Naive thymus-derived CD4-positive, alpha-beta T cell (primary cell): ENCODE measurements around the gene FAM13A. TPM values are rescaled to one million over a fixed set of nuclear protein-coding genes. Genes with fewer than 3 reads are reported as not detected.
A peak's percentile ranks its signal among the peaks of the same experiment; 100 is the strongest.

Source experiments
- ATAC-seq: fragments of 150-1000 bp; cut with Tn5 transposase; 2 replicates; pipeline ENCODE4 v1.10.0; 2021; ENCODE audit warnings: mild to moderate bottlenecking, moderate library complexity
- CTCF ChIA-PET: fragments of 350-600 bp; sonication (Branson Sonifier 250); formaldehyde crosslinking; loops from one replicate; lab custom pipeline; 2021; ENCODE audit warnings: antibody characterized with exemption; lab: Charles Lee
- POLR2A ChIA-PET: fragments of 350-600 bp; sonication (Branson Sonifier 250); formaldehyde crosslinking; loops from one replicate; lab custom pipeline; 2021; ENCODE audit warnings: antibody characterized with exemption, inconsistent platforms; lab: Charles Lee
- DNase-seq, 9 donors: peaks; one replicate each; pipeline versions ENCODE4 v3.0.0 to v3.0.0-alpha.2; 2020 to 2022; ENCODE audit warnings: mixed read lengths in 1 of 9
- H3K27ac ChIP-seq: one replicate; pipeline ENCODE4 v1.7.0; 2013; ENCODE audit warnings: mild to moderate bottlenecking, low read depth, low read length, moderate library complexity
- H3K27me3 ChIP-seq, 2 donors: one replicate each; pipeline ENCODE4 v1.7.0; 2013; ENCODE audit warnings: low read length in 2 of 2, mild to moderate bottlenecking in 2 of 2, moderate library complexity in 2 of 2; ENCODE audit not compliant: control insufficient read depth in 2 of 2, insufficient read depth in 2 of 2
- H3K36me3 ChIP-seq, 3 experiments: 1 replicate in 2 of 3; 2 replicates in 1 of 3; pipeline ENCODE4 v1.7.0; 2013; ENCODE audit warnings: low read length in 3 of 3, mild to moderate bottlenecking in 3 of 3, moderate library complexity in 1 of 3; ENCODE audit not compliant: insufficient read depth in 3 of 3, control insufficient read depth in 2 of 3
- H3K4me1 ChIP-seq, 2 donors: one replicate each; pipeline ENCODE4 v1.7.0; 2013; ENCODE audit warnings: low read length in 2 of 2, mild to moderate bottlenecking in 2 of 2, moderate library complexity in 1 of 2; ENCODE audit not compliant: control insufficient read depth in 2 of 2, insufficient read depth in 2 of 2
- H3K4me3 ChIP-seq: 2 replicates; pipeline ENCODE4 v1.7.0; 2013; ENCODE audit warnings: mild to moderate bottlenecking, low read length
- H3K9me3 ChIP-seq, 3 experiments: 1 replicate in 2 of 3; 2 replicates in 1 of 3; pipeline ENCODE4 v1.7.0; 2013; ENCODE audit warnings: low read length in 3 of 3; ENCODE audit not compliant: control insufficient read depth in 2 of 3
- H3K27ac Mint-ChIP-seq, 9 donors: one replicate each; pipeline ENCODE4 v1.8.0; 2020 to 2022; ENCODE audit warnings: mixed read lengths in 9 of 9, mild to moderate bottlenecking in 8 of 9, moderate library complexity in 5 of 9, inconsistent platforms in 2 of 9
- H3K27me3 Mint-ChIP-seq, 5 donors: one replicate each; pipeline ENCODE4 v1.8.0; 2021 to 2022; ENCODE audit warnings: mixed read lengths in 5 of 5, mild to moderate bottlenecking in 1 of 5
- H3K36me3 Mint-ChIP-seq, 5 donors: one replicate each; pipeline ENCODE4 v1.8.0; 2020 to 2022; ENCODE audit warnings: mixed read lengths in 5 of 5, mild to moderate bottlenecking in 3 of 5, inconsistent platforms in 1 of 5
- H3K4me1 Mint-ChIP-seq, 7 donors: one replicate each; pipeline ENCODE4 v1.8.0; 2020 to 2022; ENCODE audit warnings: mixed read lengths in 7 of 7, mild to moderate bottlenecking in 3 of 7, inconsistent platforms in 1 of 7
- H3K4me3 Mint-ChIP-seq, 10 donors: one replicate each; pipeline ENCODE4 v1.8.0; 2020 to 2022; ENCODE audit warnings: mild to moderate bottlenecking in 10 of 10, mixed read lengths in 10 of 10, moderate library complexity in 6 of 10, inconsistent platforms in 2 of 10
- H3K9me3 Mint-ChIP-seq, 11 donors: one replicate each; pipeline ENCODE4 v1.8.0; 2020 to 2022; ENCODE audit warnings: mixed read lengths in 11 of 11, mild to moderate bottlenecking in 4 of 11, inconsistent platforms in 1 of 11, moderate library complexity in 1 of 11
- intact Hi-C, 2 donors: fragments of 100-400 bp; cut with micrococcal nuclease; formaldehyde crosslinking; loops; one replicate each; pipeline ENCODE4 v1.15.1; 2023
- polyA plus RNA-seq, 2 donors: library from polyadenylated mRNA; unstranded; fragments of 300-500 nt; fragmentation: Illumina TruSeq; gene quantifications; one replicate each; pipeline ENCODE4 v1.2.3, GENCODE V29; 2021
- total RNA-seq, 6 experiments: library from RNA in 5 of 6; stranded (reverse) in 5 of 6; gene quantifications; 1 replicate in 5 of 6; 2 replicates in 1 of 6; pipeline ENCODE4 v1.2.3 and lab custom pipeline; 2021 to 2026

Gene FAM13A
- total and polyA plus RNA-seq, 7 experiments from 2014 or later, result 4.5 to 60.4 (median 10.2) TPM

DNA sequence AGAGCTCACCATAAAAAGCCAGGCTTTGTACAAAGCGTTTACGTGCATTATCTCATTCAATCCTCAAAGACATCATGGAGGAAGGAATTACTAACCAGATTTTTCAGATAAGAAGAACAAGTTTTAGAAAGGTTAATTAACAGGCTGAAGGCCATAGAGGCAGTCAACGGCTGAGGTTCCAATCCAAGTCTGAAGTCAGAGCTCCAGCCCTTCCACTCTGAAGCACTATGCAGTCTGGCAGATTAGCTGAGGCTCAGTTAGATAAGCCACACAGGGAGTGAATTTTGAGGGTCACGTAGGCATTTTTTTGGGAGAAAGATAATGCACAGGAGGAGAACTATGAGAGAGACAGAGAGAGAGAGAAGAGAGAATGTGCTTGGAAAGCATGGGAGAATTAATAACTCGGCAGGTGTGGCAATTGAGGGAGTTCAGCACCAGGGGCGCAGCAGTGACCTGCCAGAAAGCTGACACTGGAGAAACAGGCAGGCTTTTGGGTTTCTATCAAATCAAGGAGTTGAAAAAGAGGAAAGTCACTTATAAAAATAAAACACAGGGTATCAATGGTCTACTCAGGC, 242.9 kb downstream of the FAM13A start:
- peak overlapping the region in 2 of 9 donors; percentile 42 to 53 for H3K27ac Mint-ChIP-seq
- intact Hi-C loops, result no loop called here
- Histone ChIP-seq H3K9me3 (no peaks in the 10 kb centered on the region), H3K27ac (no peak overlapping the region), H3K27me3 (no peaks in the 10 kb centered on the region), H3K36me3 (peaks cover 0 to 7% (median 0%) of the 10 kb centered on the region in 3 experiments), H3K4me1 (peaks cover 0 to 9% of the 10 kb centered on the region in 2 donors), H3K4me3 (no peak overlapping the region)
- H3K27me3 Mint-ChIP-seq, result peaks cover 0 to 10% (median 6%) of the 10 kb centered on the region in 5 donors
- H3K9me3 Mint-ChIP-seq, result no peaks in the 10 kb centered on the region
- peaks cover 0 to 82% (median 21%) of the 10 kb centered on the region in 7 donors for H3K4me1 Mint-ChIP-seq
- peaks cover 0 to 25% (median 0%) of the 10 kb centered on the region in 5 donors for H3K36me3 Mint-ChIP-seq
- peak overlapping the region in 2 of 10 donors; percentile 23 to 42 for H3K4me3 Mint-ChIP-seq
- ATAC-seq (no peak), DNase-seq (no peak)
- CTCF ChIA-PET, result interaction anchor here (0.6 kb wide), 1 partner anchor 228 kb away, joined by 7 read pairs; no protein-coding TSS in a partner anchor
- POLR2A ChIA-PET, result no interaction called here

DNA sequence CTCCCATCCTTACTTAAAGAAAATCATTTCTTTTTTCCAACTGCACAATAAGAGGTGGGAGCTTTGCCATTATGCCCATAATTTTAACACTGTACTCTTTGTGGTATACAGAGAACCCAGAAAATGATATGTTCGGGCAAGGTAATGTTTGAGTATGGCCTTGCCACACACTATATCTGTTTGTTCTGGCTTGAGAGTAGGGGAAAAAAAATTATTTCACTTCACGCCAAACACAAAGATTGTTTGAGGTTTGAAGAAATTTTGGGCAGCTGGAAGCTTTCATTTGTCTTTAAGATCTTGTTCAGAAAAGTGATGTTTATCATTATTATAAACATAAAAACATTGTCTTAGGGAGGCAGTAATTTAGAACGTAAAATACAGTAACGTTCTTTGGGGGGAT, 244.0 kb downstream of the FAM13A start:
- DNase-seq (no peak), ATAC-seq (no peak)
- Histone ChIP-seq H3K9me3 (no peaks in the 10 kb centered on the region), H3K27me3 (no peaks in the 10 kb centered on the region), H3K27ac (no peak overlapping the region), H3K4me3 (no peak overlapping the region), H3K4me1 (no peaks in the 10 kb centered on the region), H3K36me3 (peaks cover 0 to 7% (median 0%) of the 10 kb centered on the region in 3 experiments)
- Mint-ChIP-seq H3K9me3 (no peaks in the 10 kb centered on the region), H3K4me1 (peaks cover 0 to 81% (median 20%) of the 10 kb centered on the region in 7 donors), H3K27ac (no peak overlapping the region), H3K27me3 (peaks cover 0 to 12% (median 6%) of the 10 kb centered on the region in 5 donors), H3K36me3 (peaks cover 0 to 25% (median 0%) of the 10 kb centered on the region in 5 donors), H3K4me3 (no peak overlapping the region)
- CTCF ChIA-PET, result no interaction called here
- POLR2A ChIA-PET, result interaction anchor here (0.5 kb wide), 1 partner anchor 207 kb away, joined by 3 read pairs; no protein-coding TSS in a partner anchor
- intact Hi-C loops, result no loop called here

DNA sequence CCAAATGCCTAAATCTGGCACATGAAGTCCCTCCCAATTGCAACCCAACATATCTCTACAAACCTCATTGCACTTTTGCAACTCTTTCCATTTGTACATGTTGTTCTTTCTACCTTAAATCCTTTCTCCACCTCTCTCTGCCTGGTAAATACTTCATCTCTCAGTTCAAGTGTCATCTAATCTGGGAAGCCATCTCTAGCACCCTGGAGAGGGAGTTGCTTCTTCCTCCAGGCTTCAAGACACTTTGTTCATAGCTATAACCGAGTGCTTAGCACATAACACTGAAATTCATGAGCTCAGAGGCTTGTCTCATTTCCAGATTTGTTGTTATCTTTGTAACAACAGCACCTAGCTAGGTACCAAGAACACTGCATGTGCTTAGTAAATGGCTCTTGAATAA, 244.6 kb downstream of the FAM13A start:
- CTCF ChIA-PET, result interaction anchor here (0.6 kb wide), 1 partner anchor 352 kb away, joined by 3 read pairs; no protein-coding TSS in a partner anchor
- intact Hi-C loops, result no loop called here
- POLR2A ChIA-PET, result interaction anchor here (0.5 kb wide), 1 partner anchor 207 kb away, joined by 3 read pairs; no protein-coding TSS in a partner anchor
- no peaks in the 10 kb centered on the region for H3K4me1 ChIP-seq
- DNase-seq, result no peak
- H3K27ac ChIP-seq, result no peak overlapping the region
- H3K9me3 Mint-ChIP-seq, result no peaks in the 10 kb centered on the region
- no peak for ATAC-seq
- no peaks in the 10 kb centered on the region for H3K27me3 ChIP-seq
- no peak overlapping the region for H3K4me3 ChIP-seq
- H3K4me1 Mint-ChIP-seq, result peaks cover 0 to 82% (median 20%) of the 10 kb centered on the region in 7 donors
- peaks cover 0 to 13% (median 6%) of the 10 kb centered on the region in 5 donors for H3K27me3 Mint-ChIP-seq
- H3K36me3 Mint-ChIP-seq, result peaks cover 0 to 25% (median 0%) of the 10 kb centered on the region in 5 donors
- H3K4me3 Mint-ChIP-seq, result peak overlapping the region in 1 of 10 donors; percentile 22
- H3K27ac Mint-ChIP-seq, result peak overlapping the region in 1 of 9 donors; percentile 36
- H3K36me3 ChIP-seq, result peaks cover 0 to 7% (median 0%) of the 10 kb centered on the region in 3 experiments
- H3K9me3 ChIP-seq, result no peaks in the 10 kb centered on the region

DNA sequence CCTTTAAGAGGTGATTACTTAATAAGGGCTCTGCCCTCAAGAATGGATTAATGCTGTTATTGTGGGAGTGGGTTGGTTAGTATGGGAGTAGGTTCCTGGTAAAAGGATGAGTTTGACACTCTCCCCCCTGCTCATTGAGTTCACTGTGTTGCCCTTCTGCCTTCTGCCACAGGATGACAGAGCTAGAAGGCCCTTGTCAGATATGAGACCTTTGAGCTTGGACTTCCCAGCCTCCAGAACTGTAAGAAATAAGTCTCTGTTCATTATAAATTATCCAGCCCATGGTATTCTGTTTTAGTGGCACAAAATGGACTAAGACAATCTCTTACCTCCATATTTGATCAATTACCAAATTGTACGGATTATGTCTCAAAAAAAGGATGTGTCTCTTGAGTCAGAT, 245.1 kb downstream of the FAM13A start:
- no peak for ATAC-seq
- peaks cover 0 to 18% (median 6%) of the 10 kb centered on the region in 5 donors for H3K27me3 Mint-ChIP-seq
- H3K36me3 Mint-ChIP-seq, result peaks cover 0 to 30% (median 0%) of the 10 kb centered on the region in 5 donors
- Histone ChIP-seq H3K36me3 (peaks cover 0 to 7% (median 0%) of the 10 kb centered on the region in 3 experiments), H3K4me1 (no peaks in the 10 kb centered on the region), H3K9me3 (no peaks in the 10 kb centered on the region), H3K27ac (no peak overlapping the region), H3K4me3 (no peak overlapping the region), H3K27me3 (no peaks in the 10 kb centered on the region)
- H3K4me3 Mint-ChIP-seq, result no peak overlapping the region
- POLR2A ChIA-PET, result no interaction called here
- intact Hi-C loops, result no loop called here
- peaks cover 0 to 85% (median 19%) of the 10 kb centered on the region in 7 donors for H3K4me1 Mint-ChIP-seq
- no peaks in the 10 kb centered on the region for H3K9me3 Mint-ChIP-seq
- peak overlapping the region in 1 of 9 donors; percentile 1 for H3K27ac Mint-ChIP-seq
- DNase-seq, result no peak
- CTCF ChIA-PET, result interaction anchor here (0.6 kb wide), 1 partner anchor 352 kb away, joined by 3 read pairs; no protein-coding TSS in a partner anchor

DNA sequence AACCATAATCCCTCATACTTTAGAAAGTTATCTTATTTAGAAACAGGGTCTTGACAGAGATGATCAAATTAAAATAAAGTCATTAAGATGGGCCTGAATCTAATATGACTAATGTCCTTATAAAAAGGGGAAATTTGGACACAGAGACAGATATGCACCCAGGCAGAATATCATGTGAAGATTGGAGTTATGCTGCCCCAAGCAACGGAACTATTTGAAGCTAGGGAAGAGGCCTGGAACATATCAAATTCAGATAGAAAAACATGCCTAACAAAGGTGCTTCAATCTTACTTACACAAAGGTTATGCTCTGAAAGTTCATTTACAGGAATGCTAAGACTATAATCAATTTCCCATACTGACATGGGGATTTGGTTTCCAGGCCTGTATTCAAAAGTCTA, 246.7 kb downstream of the FAM13A start:
- peaks cover 0 to 28% (median 0%) of the 10 kb centered on the region in 5 donors for H3K36me3 Mint-ChIP-seq
- Histone ChIP-seq H3K36me3 (peaks cover 0 to 7% (median 0%) of the 10 kb centered on the region in 3 experiments), H3K27ac (no peak overlapping the region), H3K9me3 (no peaks in the 10 kb centered on the region), H3K4me3 (no peak overlapping the region), H3K27me3 (no peaks in the 10 kb centered on the region), H3K4me1 (no peaks in the 10 kb centered on the region)
- no peak overlapping the region for H3K4me3 Mint-ChIP-seq
- ATAC-seq (no peak), DNase-seq (no peak)
- H3K27ac Mint-ChIP-seq, result peak overlapping the region in 1 of 9 donors; percentile 63
- H3K4me1 Mint-ChIP-seq, result peaks cover 0 to 89% (median 12%) of the 10 kb centered on the region in 7 donors
- intact Hi-C loops, result no loop called here
- POLR2A ChIA-PET, result no interaction called here
- CTCF ChIA-PET, result interaction anchor here (1.3 kb wide), 1 partner anchor 8 kb away, joined by 3 read pairs; no protein-coding TSS in a partner anchor
- H3K27me3 Mint-ChIP-seq, result peaks cover 0 to 20% (median 0%) of the 10 kb centered on the region in 5 donors
- H3K9me3 Mint-ChIP-seq, result no peaks in the 10 kb centered on the region

DNA sequence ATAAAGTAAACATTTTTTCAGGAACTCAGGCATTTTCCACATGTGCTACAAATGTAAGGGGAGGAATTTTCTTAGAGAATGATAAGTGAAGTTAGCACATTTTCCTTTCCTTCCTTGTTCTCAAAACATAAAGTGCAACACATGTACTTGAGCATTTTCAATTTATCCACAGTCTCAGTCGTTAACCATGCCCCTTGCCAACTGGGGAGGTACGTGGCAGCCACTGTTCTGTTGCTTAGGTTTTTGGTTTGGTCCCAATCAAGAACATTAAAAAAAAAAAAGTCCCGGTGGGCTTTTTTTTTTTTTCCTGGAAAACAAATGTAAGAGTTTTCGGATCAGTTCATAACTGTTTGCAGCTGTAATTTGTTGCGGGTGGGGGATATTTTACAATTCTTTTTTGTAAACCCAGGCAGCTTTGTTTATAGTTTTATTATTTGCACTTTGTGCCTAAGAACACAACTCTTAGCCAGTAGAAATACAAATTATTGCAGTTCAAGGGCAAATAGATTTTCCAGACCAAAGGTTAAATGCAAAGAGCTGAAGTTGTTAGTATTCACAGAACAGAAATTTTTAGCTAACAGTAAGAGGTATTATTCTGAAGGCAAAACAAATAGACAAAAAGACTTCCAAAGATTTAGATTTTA, 247.3 kb downstream of the FAM13A start:
- intact Hi-C loops, result no loop called here
- H3K4me1 Mint-ChIP-seq, result peaks cover 0 to 89% (median 12%) of the 10 kb centered on the region in 7 donors
- no peaks in the 10 kb centered on the region for H3K9me3 ChIP-seq
- no peaks in the 10 kb centered on the region for H3K27me3 ChIP-seq
- H3K36me3 ChIP-seq, result peaks cover 0 to 7% (median 0%) of the 10 kb centered on the region in 3 experiments
- H3K4me3 Mint-ChIP-seq, result peak overlapping the region in 1 of 10 donors; percentile 14
- H3K4me3 ChIP-seq, result no peak overlapping the region
- H3K27ac ChIP-seq, result no peak overlapping the region
- DNase-seq (no peak), ATAC-seq (no peak)
- peaks cover 0 to 28% (median 0%) of the 10 kb centered on the region in 5 donors for H3K36me3 Mint-ChIP-seq
- peaks cover 0 to 18% (median 0%) of the 10 kb centered on the region in 5 donors for H3K27me3 Mint-ChIP-seq
- no peaks in the 10 kb centered on the region for H3K4me1 ChIP-seq
- CTCF ChIA-PET, result interaction anchor here (0.8 to 1.3 kb wide), 2 partner anchors 9 to 212 kb away, joined by 3 to 4 read pairs; no protein-coding TSS in a partner anchor
- H3K9me3 Mint-ChIP-seq, result no peaks in the 10 kb centered on the region
- POLR2A ChIA-PET, result no interaction called here
- peak overlapping the region in 1 of 9 donors; percentile 9 for H3K27ac Mint-ChIP-seq
